Neural cell (in vitro differentiated cells): ENCODE data around the gene PLD5.
"Not testable (repeated sequence)": the region's sequence is repeated elsewhere in the genome, so short reads cannot be mapped to it uniquely, and the experiment has no call there.

Experiments
- CTCF ChIP-seq: fragments of 450-650 bp; IDR thresholded peaks from 2 replicates; pipeline ENCODE4 v1.5.1; 2014; ENCODE audit warnings: antibody characterized with exemption, mild to moderate bottlenecking, moderate library complexity; ENCODE audit not compliant: poor library complexity, severe bottlenecking
- EP300 ChIP-seq: fragments of 450-650 bp; conservative IDR thresholded peaks from 2 replicates; pipeline ENCODE4 v1.6.1; 2014; ENCODE audit warnings: antibody characterized with exemption, mild to moderate bottlenecking, moderate library complexity; ENCODE audit not compliant: poor library complexity, severe bottlenecking
- EZH2 ChIP-seq: fragments of 200-600, 300-800 bp; shearing (Covaris generic), sonication (generic); IDR thresholded peaks from 2 replicates; pipeline ENCODE4 v1.6.1; 2014; ENCODE audit warnings: antibody characterized with exemption, low read length, borderline replicate concordance, mild to moderate bottlenecking; ENCODE audit not compliant: insufficient read depth, poor library complexity, severe bottlenecking
- MXI1 ChIP-seq: fragments of 450-650 bp; conservative IDR thresholded peaks from 2 replicates; pipeline ENCODE4 v1.6.1; 2014; ENCODE audit warnings: antibody characterized with exemption, mild to moderate bottlenecking; ENCODE audit not compliant: poor library complexity, severe bottlenecking
- POLR2AphosphoS5 ChIP-seq: IDR thresholded peaks from 2 replicates; pipeline ENCODE4 v1.6.1; 2012
- RAD21 ChIP-seq: fragments of 450-650 bp; conservative IDR thresholded peaks from 2 replicates; pipeline ENCODE4 v1.6.1; 2014; ENCODE audit warnings: antibody characterized with exemption, mild to moderate bottlenecking, moderate library complexity
- REST ChIP-seq: IDR thresholded peaks from 2 replicates; pipeline ENCODE4 v1.6.1; 2012; ENCODE audit warnings: borderline replicate concordance
- SMC3 ChIP-seq: fragments of 450-650 bp; conservative IDR thresholded peaks from 2 replicates; pipeline ENCODE4 v1.6.1; 2014; ENCODE audit warnings: antibody characterized with exemption, mild to moderate bottlenecking, moderate library complexity; ENCODE audit not compliant: poor library complexity
- TAF1 ChIP-seq: IDR thresholded peaks from 2 replicates; pipeline ENCODE4 v1.6.1; 2012; ENCODE audit warnings: low read depth

- not testable (repeated sequence) for TF ChIP-seq CTCF, EZH2, TAF1, MXI1, SMC3
- TF ChIP-seq REST (peak; percentile 48), EP300 (peak; percentile 88), RAD21 (peak; percentile 34), POLR2AphosphoS5 (peak; percentile 81)
Observed at GRCh38 chr1:242224878-242225766, 299.4 kb downstream of the PLD5 start.
